Cerebellar nuclear complex (tissue), 1 donor: ENCODE measurements around the gene TRPM2.

Experiments used
- DNase-seq, 2 experiments: peaks; one replicate each; lab custom pipeline; 2025; lab: John Stamatoyannopoulos, UW

The TRPM2 gene

GRCh38 chr21:44322621-44323325 is 30.6 kb upstream of the TRPM2 start:
- DNase-seq, result no peak

- no peak for DNase-seq
Observed at GRCh38 chr21:44323591-44323990, 29.8 kb upstream of the TRPM2 start.

GRCh38 chr21:44324106-44324853 is 29.1 kb upstream of the TRPM2 start:
- no peak for DNase-seq

GRCh38 chr21:44324854-44325107 is 28.6 kb upstream of the TRPM2 start:
- DNase-seq, result no peak

- no peak for DNase-seq
Observed at GRCh38 chr21:44325386-44326271, 27.8 kb upstream of the TRPM2 start.

GRCh38 chr21:44326272-44326647 is 27.2 kb upstream of the TRPM2 start:
- no peak for DNase-seq

- no peak for DNase-seq
Observed at GRCh38 chr21:44326716-44327602, 26.5 kb upstream of the TRPM2 start.

GRCh38 chr21:44327603-44327974 is 25.8 kb upstream of the TRPM2 start:
- DNase-seq, result no peak

GRCh38 chr21:44328242-44328895 is 25.1 kb upstream of the TRPM2 start:
- DNase-seq, result no peak

- DNase-seq, result no peak
Observed at GRCh38 chr21:44329086-44329889, 24.1 kb upstream of the TRPM2 start.

- DNase-seq, result no peak
Observed at GRCh38 chr21:44329971-44330681, 23.3 kb upstream of the TRPM2 start.

GRCh38 chr21:44330698-44331097 is 22.7 kb upstream of the TRPM2 start:
- DNase-seq, result no peak

GRCh38 chr21:44331209-44331608 is 22.2 kb upstream of the TRPM2 start:
- DNase-seq, result peak in 1 of 2 experiments; percentile 4

- DNase-seq, result peak; percentile 70 to 83
Observed at GRCh38 chr21:44331650-44332307, 21.6 kb upstream of the TRPM2 start.

- DNase-seq, result no peak
Observed at GRCh38 chr21:44332383-44332782, 21.0 kb upstream of the TRPM2 start.

- no peak for DNase-seq
Observed at GRCh38 chr21:44332965-44333364, 20.5 kb upstream of the TRPM2 start.

- no peak for DNase-seq
Observed at GRCh38 chr21:44333509-44334328, 19.7 kb upstream of the TRPM2 start.

GRCh38 chr21:44334329-44335030 is 18.9 kb upstream of the TRPM2 start:
- peak in 1 of 2 experiments; percentile 16 for DNase-seq
